Adrenal gland (tissue), 12 donors: ENCODE measurements around the gene PRDM1. TPM values are rescaled to one million over a fixed set of nuclear protein-coding genes. Genes with fewer than 3 reads are reported as not detected.

Source experiments
- DNase-seq, 7 donors: peaks; one replicate each; pipeline ENCODE4 v3.0.0-alpha.2; 2019 to 2020
- H3K27ac ChIP-seq, 5 donors: fragments of 200-600 bp; sonication (generic) in 4 of 5; 1 replicate in 3 of 5; 2 replicates in 2 of 5; pipeline versions ENCODE4 v1.5.1 to v1.8.0; 2016 to 2020; ENCODE audit warnings: mild to moderate bottlenecking in 1 of 5
- H3K27me3 ChIP-seq: fragments of 200-600 bp; 2 replicates; pipeline ENCODE4 v1.8.0; 2021
- H3K36me3 ChIP-seq, 2 donors: fragments of 200-600 bp; replicated peaks in 1 of 2; 1 replicate in 1 of 2; 2 replicates in 1 of 2; pipeline versions ENCODE4 v1.5.1 to v1.8.0; 2018 to 2022
- H3K4me1 ChIP-seq, 2 donors: fragments of 200-600 bp; replicated peaks in 1 of 2; 1 replicate in 1 of 2; 2 replicates in 1 of 2; pipeline versions ENCODE4 v1.5.1 to v1.8.0; 2018 to 2021
- H3K4me3 ChIP-seq, 4 donors: fragments of 200-600 bp; sonication (generic) in 3 of 4; one replicate each; pipeline ENCODE4 v1.5.1; 2016 to 2018
- H3K9me3 ChIP-seq, 3 donors: fragments of 200-600 bp; sonication (generic) in 1 of 3; replicated peaks in 1 of 3; 1 replicate in 2 of 3; 2 replicates in 1 of 3; pipeline versions ENCODE4 v1.5.1 to v1.8.0; 2016 to 2021
- POLR2A ChIP-seq, 2 donors: fragments of 450-650 bp; IDR thresholded peaks; one replicate each; pipeline ENCODE4 v1.6.1; 2017; ENCODE audit warnings: antibody characterized with exemption in 2 of 2, mild to moderate bottlenecking in 2 of 2, moderate library complexity in 1 of 2
- WGBS, 4 donors: extraction: QIAGEN DNeasy Blood & Tissue Kit in 2 of 4; methylation state at CpG; one replicate each; pipeline versions ENCODE4 v1.1.5 to v1.1.7; 2013 to 2017; 5-methylcytosine and 5-hydroxymethylcytosine counted together
- intact Hi-C, 2 donors: fragments of 100-400 bp; cut with DNase I; formaldehyde crosslinking; loops; one replicate each; pipeline versions ENCODE4 v1.14.1 to v1.15.0; 2022 to 2023
- polyA plus RNA-seq, 3 donors: library from polyadenylated mRNA; stranded (reverse); fragments of 200-250 nt in 2 of 3; fragments of 350-450 nt in 1 of 3; fragmentation: Illumina TruSeq in 1 of 3; extraction: RNeasy Lipid Tissue Mini Kit (QIAGEN cat#74804) in 1 of 3; gene quantifications; one replicate each; pipeline ENCODE4 v1.2.3, GENCODE V29; 2013 to 2014
- total RNA-seq, 9 donors: library from RNA; depleted of rRNA in 4 of 9; stranded (reverse); fragments of >200 nt in 4 of 9; fragments of 120-200 nt in 1 of 9; fragmentation: NEBNext Ultra II Directional in 1 of 9; extraction: Animal tissue kit (Norgen Biotek cat#: 25700) in 1 of 9; gene quantifications; one replicate each; pipeline versions ENCODE4 v1.1.0 to v1.2.4, GENCODE V29; 2013 to 2023
- TF ChIP-seq, protein P1 (sequence below), 6 experiments: fragments of 450-650 bp in 4 of 6; fragments of 200-600 bp in 2 of 6; sonication (generic) in 1 of 6; IDR thresholded peaks; 1 replicate in 5 of 6; 2 replicates in 1 of 6; pipeline versions ENCODE4 v1.5.1 to v1.8.0; 2016 to 2021; ENCODE audit warnings: antibody characterized with exemption in 6 of 6, mild to moderate bottlenecking in 2 of 6, moderate library complexity in 1 of 6
- donor health status: healthy with polysubstance abuse.
- donor health status: Bipolar disorder and iron deficiency.
- donor health status: DM: yes; HTN: yes; CAD: no.
- donor health status: DM: no; HTN: no; CAD: no.
- donor health status: DM: no; HTN: no; CAD: no.
- donor health status: DM: yes; HTN: yes; CAD: no.

Gene PRDM1
- total and polyA plus RNA-seq, 12 donors = 0.40 to 7.5 (median 3.7) TPM

DNA sequence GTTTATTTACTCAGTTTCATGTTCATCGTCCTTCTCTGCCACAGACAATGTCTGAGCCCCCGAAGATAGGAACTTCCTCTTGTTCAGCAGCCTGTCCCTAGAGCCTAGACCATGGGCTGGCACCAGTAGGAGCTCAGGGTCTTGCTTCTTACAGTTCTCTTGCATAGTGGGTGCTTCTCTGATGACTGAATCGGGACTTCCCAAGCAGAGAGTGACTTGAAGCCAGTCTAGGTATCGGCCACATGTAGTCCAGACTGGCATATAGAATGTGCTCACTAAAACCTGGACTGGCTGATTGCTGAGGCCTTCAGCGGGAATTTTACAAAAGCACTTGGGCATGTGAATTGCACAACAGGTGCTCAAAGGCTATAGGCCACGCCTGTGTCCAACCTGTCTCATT is 52.0 kb downstream of the PRDM1 start:
- Histone ChIP-seq H3K4me1 (peaks cover 0 to 4% of the 10 kb centered on the region in 2 donors), H3K36me3 (no peaks in the 10 kb centered on the region), H3K27me3 (no peaks in the 10 kb centered on the region), H3K27ac (no peak overlapping the region), H3K4me3 (no peak overlapping the region), H3K9me3 (no peaks in the 10 kb centered on the region)
- no peak for DNase-seq
- TF ChIP-seq, protein P1, sequence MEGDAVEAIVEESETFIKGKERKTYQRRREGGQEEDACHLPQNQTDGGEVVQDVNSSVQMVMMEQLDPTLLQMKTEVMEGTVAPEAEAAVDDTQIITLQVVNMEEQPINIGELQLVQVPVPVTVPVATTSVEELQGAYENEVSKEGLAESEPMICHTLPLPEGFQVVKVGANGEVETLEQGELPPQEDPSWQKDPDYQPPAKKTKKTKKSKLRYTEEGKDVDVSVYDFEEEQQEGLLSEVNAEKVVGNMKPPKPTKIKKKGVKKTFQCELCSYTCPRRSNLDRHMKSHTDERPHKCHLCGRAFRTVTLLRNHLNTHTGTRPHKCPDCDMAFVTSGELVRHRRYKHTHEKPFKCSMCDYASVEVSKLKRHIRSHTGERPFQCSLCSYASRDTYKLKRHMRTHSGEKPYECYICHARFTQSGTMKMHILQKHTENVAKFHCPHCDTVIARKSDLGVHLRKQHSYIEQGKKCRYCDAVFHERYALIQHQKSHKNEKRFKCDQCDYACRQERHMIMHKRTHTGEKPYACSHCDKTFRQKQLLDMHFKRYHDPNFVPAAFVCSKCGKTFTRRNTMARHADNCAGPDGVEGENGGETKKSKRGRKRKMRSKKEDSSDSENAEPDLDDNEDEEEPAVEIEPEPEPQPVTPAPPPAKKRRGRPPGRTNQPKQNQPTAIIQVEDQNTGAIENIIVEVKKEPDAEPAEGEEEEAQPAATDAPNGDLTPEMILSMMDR (IDR thresholded peaks at IDR 0.05) = no peak
- no peak for TF ChIP-seq POLR2A (IDR thresholded peaks at IDR 0.05)
- WGBS, 4 donors = 82 to 85% (median 84%) methylated on average over 6 of the region's 6 CpGs
- intact Hi-C loops = no loop called here

DNA sequence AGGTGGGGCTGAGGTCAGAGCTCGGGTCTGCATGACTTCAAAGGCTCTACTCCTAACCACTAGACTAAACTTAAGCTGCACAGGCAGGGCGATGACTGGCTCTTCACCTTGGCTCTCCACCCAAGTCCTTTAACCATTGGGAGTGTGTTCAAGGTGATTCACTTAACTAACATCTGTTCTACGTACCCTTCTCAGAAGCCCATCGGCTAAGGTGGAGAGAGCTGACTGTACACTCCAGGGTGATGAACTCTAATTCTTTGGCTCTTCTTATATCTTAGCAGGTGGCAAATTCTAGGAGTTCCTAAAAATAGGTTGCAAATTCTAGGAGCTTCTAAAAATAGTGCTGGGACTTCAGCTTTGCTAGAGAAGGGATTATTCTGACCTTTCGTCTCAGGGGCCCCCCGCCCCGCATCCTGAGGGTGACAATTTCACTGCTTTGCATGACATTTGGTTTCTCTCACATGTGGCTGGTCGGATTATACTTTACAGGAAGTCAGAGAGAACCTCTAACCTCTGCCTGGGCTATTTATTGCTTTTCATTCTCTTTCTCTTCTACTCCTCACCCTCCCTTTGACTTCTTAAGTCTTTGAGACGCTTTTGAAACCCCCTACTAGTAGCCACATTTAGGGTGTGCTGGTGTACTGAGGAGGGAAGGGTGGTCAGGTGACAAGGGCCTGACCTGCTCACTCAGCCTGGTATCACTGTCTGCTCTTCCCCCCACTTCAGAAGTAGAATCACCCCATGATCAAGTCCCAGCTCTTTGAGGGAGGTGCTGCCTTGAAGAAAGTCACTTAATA is 55.5 kb downstream of the PRDM1 start:
- Histone ChIP-seq H3K27ac (no peak overlapping the region), H3K27me3 (no peaks in the 10 kb centered on the region), H3K9me3 (no peaks in the 10 kb centered on the region), H3K36me3 (no peaks in the 10 kb centered on the region), H3K4me1 (no peaks in the 10 kb centered on the region), H3K4me3 (no peak overlapping the region)
- no peak for DNase-seq
- intact Hi-C loops = no loop called here
- 70 to 83% (median 75%) methylated on average over 9 of the region's 9 CpGs for WGBS, 4 donors
- no peak for TF ChIP-seq POLR2A (IDR thresholded peaks at IDR 0.05)
- TF ChIP-seq, protein P1 (IDR thresholded peaks at IDR 0.05) = no peak

DNA sequence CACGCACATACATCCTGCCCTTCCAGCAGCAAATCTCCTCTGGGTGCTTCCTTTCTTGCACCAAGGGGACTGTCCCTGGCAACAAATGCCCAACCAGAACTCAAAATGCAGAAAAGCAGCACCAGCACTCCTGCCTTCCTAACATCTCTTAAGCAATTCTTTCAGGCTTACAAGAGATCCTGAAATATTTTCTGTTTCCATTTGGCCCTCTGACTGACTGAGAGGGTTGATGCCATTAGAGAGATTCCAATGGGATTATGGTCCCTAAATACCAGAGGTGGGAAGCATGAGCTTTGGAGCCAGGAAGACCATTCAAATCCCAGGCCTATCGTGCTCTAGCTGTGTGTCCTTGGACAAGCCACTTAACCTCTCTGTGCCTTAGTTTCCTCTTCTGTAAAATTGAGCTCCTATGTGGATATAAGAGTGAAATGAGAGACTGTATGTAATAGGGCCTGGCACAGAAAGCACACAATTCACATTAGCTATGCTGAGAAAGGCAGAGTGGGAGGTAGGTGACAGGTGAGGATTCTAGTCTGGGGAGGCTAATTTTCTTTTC is 56.8 kb downstream of the PRDM1 start:
- Histone ChIP-seq H3K27me3 (no peaks in the 10 kb centered on the region), H3K9me3 (no peaks in the 10 kb centered on the region), H3K27ac (no peak overlapping the region), H3K36me3 (no peaks in the 10 kb centered on the region), H3K4me1 (no peaks in the 10 kb centered on the region), H3K4me3 (no peak overlapping the region)
- 65 to 88% (median 77%) methylated on average over 2 of the region's 2 CpGs for WGBS, 4 donors
- intact Hi-C loops = no loop called here
- TF ChIP-seq POLR2A (IDR thresholded peaks at IDR 0.05) = no peak
- TF ChIP-seq, protein P1 (IDR thresholded peaks at IDR 0.05) = no peak
- no peak for DNase-seq

DNA sequence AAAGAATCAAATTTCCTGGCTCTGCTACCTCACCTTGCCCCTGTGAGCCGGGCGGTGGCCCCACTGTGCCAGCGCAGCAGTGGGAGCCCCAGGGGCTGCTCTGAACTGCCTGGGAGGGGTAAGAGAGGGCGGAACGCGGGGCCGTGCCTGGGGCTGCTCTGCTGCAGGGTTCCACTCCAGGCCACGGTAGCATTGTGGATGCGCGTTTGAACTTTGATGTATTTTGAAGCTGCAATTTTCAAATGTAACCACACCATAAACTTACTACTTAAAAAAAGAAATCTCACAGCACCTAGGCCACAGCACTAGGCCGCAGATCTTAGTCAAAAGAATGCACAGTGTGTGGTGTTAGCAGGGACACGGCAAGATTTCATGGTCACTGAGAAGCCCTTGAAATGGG is 57.5 kb downstream of the PRDM1 start:
- H3K9me3 ChIP-seq = no peaks in the 10 kb centered on the region
- no peaks in the 10 kb centered on the region for H3K4me1 ChIP-seq
- no peak overlapping the region for H3K27ac ChIP-seq
- no peak for TF ChIP-seq POLR2A (IDR thresholded peaks at IDR 0.05)
- TF ChIP-seq, protein P1 (IDR thresholded peaks at IDR 0.05) = no peak
- H3K36me3 ChIP-seq = no peaks in the 10 kb centered on the region
- no peak overlapping the region for H3K4me3 ChIP-seq
- DNase-seq = no peak
- intact Hi-C loops = no loop called here
- H3K27me3 ChIP-seq = no peaks in the 10 kb centered on the region
- WGBS, 4 donors = 86 to 94% (median 90%) methylated on average over 12 of the region's 12 CpGs
